B cell (primary cell): ENCODE measurements around the gene TEDC2. TPM values are rescaled to one million over a fixed set of nuclear protein-coding genes. Genes with fewer than 3 reads are reported as not detected.

Experiments used
- ATAC-seq: fragments of 200-7000 bp; cut with Tn5 transposase; one replicate; pipeline ENCODE4 v1.10.0; 2021; ENCODE audit warnings: low read depth, mild to moderate bottlenecking, moderate number of reproducible peaks, moderate library complexity
- CTCF ChIA-PET: fragments of 350-600 bp; sonication (Branson Sonifier 250); formaldehyde crosslinking; loops from one replicate; lab custom pipeline; 2021; ENCODE audit warnings: antibody characterized with exemption, inconsistent platforms; lab: Charles Lee
- POLR2A ChIA-PET: fragments of 350-600 bp; sonication (Branson Sonifier 250); formaldehyde crosslinking; loops from one replicate; lab custom pipeline; 2021; ENCODE audit warnings: antibody characterized with exemption; lab: Charles Lee
- DNase-seq: peaks from one replicate; pipeline ENCODE4 v3.0.0; 2013
- H2AFZ ChIP-seq: 2 replicates; pipeline ENCODE4 v1.6.1; 2012; ENCODE audit warnings: mild to moderate bottlenecking, low read depth, low read length; ENCODE audit not compliant: insufficient read depth, poor library complexity, severe bottlenecking
- H3K27ac ChIP-seq, 2 donors: 1 replicate in 1 of 2; 2 replicates in 1 of 2; pipeline ENCODE4 v1.5.1; 2012 to 2013; ENCODE audit warnings: low read length in 2 of 2, mild to moderate bottlenecking in 2 of 2, moderate library complexity in 1 of 2
- H3K27me3 ChIP-seq, 4 experiments: fragments of 200-600 bp in 1 of 4; sonication (generic) in 1 of 4; replicated peaks in 1 of 4; 1 replicate in 2 of 4; 2 replicates in 2 of 4; pipeline versions ENCODE4 v1.6.1 to v1.7.0; 2013 to 2016; ENCODE audit warnings: low read length in 3 of 4, mild to moderate bottlenecking in 2 of 4, mixed read lengths in 1 of 4, moderate library complexity in 1 of 4; ENCODE audit not compliant: insufficient read depth in 4 of 4, control insufficient read depth in 3 of 4; ENCODE audit errors: control extremely low read depth in 1 of 4
- H3K36me3 ChIP-seq, 2 experiments: replicated peaks in 1 of 2; 1 replicate in 1 of 2; 2 replicates in 1 of 2; pipeline versions ENCODE4 v1.6.1 to v1.7.1; 2013; ENCODE audit warnings: low read length in 1 of 2; ENCODE audit not compliant: insufficient read depth in 2 of 2, control insufficient read depth in 1 of 2; ENCODE audit errors: control extremely low read depth in 1 of 2, extremely low read depth in 1 of 2
- H3K4me1 ChIP-seq, 2 donors: fragments of 200-600 bp in 1 of 2; sonication (generic) in 1 of 2; 1 replicate in 1 of 2; 2 replicates in 1 of 2; pipeline versions ENCODE4 v1.5.1 to v1.6.1; 2013 to 2017; ENCODE audit warnings: low read length in 2 of 2; ENCODE audit not compliant: control insufficient read depth in 2 of 2, insufficient read depth in 2 of 2
- H3K4me2 ChIP-seq: replicated peaks from 2 replicates; pipeline ENCODE3; 2012; ENCODE audit warnings: mild to moderate bottlenecking, low read depth, low read length; ENCODE audit not compliant: poor library complexity, severe bottlenecking
- H3K4me3 ChIP-seq, 5 experiments: fragments of 200-600 bp in 1 of 5; sonication (generic) in 1 of 5; 1 replicate in 3 of 5; 2 replicates in 2 of 5; pipeline versions ENCODE4 v1.5.1 to v1.7.0; 2011 to 2016; ENCODE audit warnings: low read length in 4 of 5, mild to moderate bottlenecking in 4 of 5, low read depth in 2 of 5, control low read depth in 1 of 5, moderate library complexity in 1 of 5; ENCODE audit not compliant: insufficient read depth in 1 of 5; ENCODE audit errors: control extremely low read depth in 1 of 5, extremely low read depth in 1 of 5
- H3K79me2 ChIP-seq: fragments of 200-600 bp; sonication (generic); one replicate; pipeline ENCODE4 v1.6.0; 2016; ENCODE audit warnings: low read length; ENCODE audit not compliant: control insufficient read depth, insufficient read depth
- H3K9ac ChIP-seq: fragments of 200-600 bp; sonication (generic); 2 replicates; pipeline ENCODE4 v1.6.1; 2017; ENCODE audit warnings: mild to moderate bottlenecking, low read length, moderate library complexity
- H3K9me3 ChIP-seq, 3 donors: one replicate each; pipeline versions ENCODE4 v1.6.1 to v1.7.1; 2013; ENCODE audit warnings: low read length in 2 of 3; ENCODE audit not compliant: control insufficient read depth in 2 of 3, insufficient read depth in 1 of 3; ENCODE audit errors: control extremely low read depth in 1 of 3
- H4K20me1 ChIP-seq: 2 replicates; pipeline ENCODE4 v1.6.0; 2012; ENCODE audit warnings: mild to moderate bottlenecking, low read length; ENCODE audit not compliant: insufficient read depth, control insufficient read depth, poor library complexity, severe bottlenecking
- H3K27ac Mint-ChIP-seq: one replicate; pipeline ENCODE4 v1.8.0; 2021; ENCODE audit warnings: mixed read lengths
- H3K27me3 Mint-ChIP-seq: one replicate; pipeline ENCODE4 v1.8.0; 2021; ENCODE audit warnings: mixed read lengths
- H3K4me1 Mint-ChIP-seq: one replicate; pipeline ENCODE4 v1.8.0; 2021; ENCODE audit warnings: mixed read lengths
- H3K4me3 Mint-ChIP-seq: one replicate; pipeline ENCODE4 v1.8.0; 2021; ENCODE audit warnings: mixed read lengths
- H3K9me3 Mint-ChIP-seq: one replicate; pipeline ENCODE4 v1.8.0; 2022; ENCODE audit warnings: mixed read lengths; ENCODE audit not compliant: insufficient read depth
- CTCF ChIP-seq: fragments of 200-600 bp; IDR thresholded peaks from one replicate; pipeline ENCODE4 v1.8.0; 2022; ENCODE audit warnings: antibody characterized with exemption, mild to moderate bottlenecking
- EZH2 ChIP-seq: IDR thresholded peaks from 2 replicates; pipeline ENCODE4 v1.6.1; 2012; ENCODE audit warnings: borderline replicate concordance, low read depth, mild to moderate bottlenecking, moderate library complexity, low read length; ENCODE audit not compliant: insufficient read depth, poor library complexity, severe bottlenecking
- WGBS: methylation state at CpG from one replicate; pipeline ENCODE4 v1.1.5; 2013; ENCODE audit warnings: missing lambda C conversion rate; ENCODE audit not compliant: insufficient coverage; 5-methylcytosine and 5-hydroxymethylcytosine counted together
- intact Hi-C: fragments of 100-400 bp; cut with micrococcal nuclease; formaldehyde crosslinking; loops from one replicate; pipeline ENCODE4 v1.10.0; 2022
- polyA plus RNA-seq: library from polyadenylated mRNA; depleted of rRNA; stranded (reverse); fragments of >200 nt; gene quantifications from 2 replicates; pipeline ENCODE4 v1.2.3, GENCODE V29; 2012
- total RNA-seq, 2 donors: library from RNA; stranded (reverse); fragments of 120-200 nt in 1 of 2; gene quantifications; 1 replicate in 1 of 2; 2 replicates in 1 of 2; pipeline versions ENCODE4 v1.2.3 to v1.2.4, GENCODE V29; 2013 to 2022

Gene TEDC2
- total and polyA plus RNA-seq, 2 donors (not counting 1 experiment from before 2014, with no cell fraction given), result 1.1 to 2.9 TPM

- no peak overlapping the region for H3K9ac ChIP-seq
- no peaks in the 10 kb centered on the region for H3K27me3 ChIP-seq
- DNase-seq (no peak), ATAC-seq (no peak)
- H3K4me3 ChIP-seq, result no peak overlapping the region
- H3K4me2 ChIP-seq, result no peak overlapping the region
- peaks cover 16% of the 10 kb centered on the region for H3K4me1 Mint-ChIP-seq
- peaks cover 0 to 9% (median 0%) of the 10 kb centered on the region in 3 donors for H3K9me3 ChIP-seq
- TF ChIP-seq CTCF (no peak), EZH2 (no peak)
- H3K36me3 ChIP-seq, result peaks cover 0 to 18% of the 10 kb centered on the region in 2 experiments
- H3K27ac Mint-ChIP-seq, result no peak overlapping the region
- no peaks in the 10 kb centered on the region for H4K20me1 ChIP-seq
- ChIA-PET POLR2A (interaction anchor here (0.7 kb wide), 1 partner anchor 34 kb away, joined by 3 read pairs; no protein-coding TSS in a partner anchor), CTCF (no interaction called here)
- peaks cover 12 to 13% of the 10 kb centered on the region in 2 donors for H3K4me1 ChIP-seq
- H2AFZ ChIP-seq, result no peak overlapping the region
- no peaks in the 10 kb centered on the region for H3K9me3 Mint-ChIP-seq
- no peak overlapping the region for H3K27ac ChIP-seq
- H3K27me3 Mint-ChIP-seq, result no peaks in the 10 kb centered on the region
- peaks cover 10% of the 10 kb centered on the region for H3K79me2 ChIP-seq
- H3K4me3 Mint-ChIP-seq, result no peak overlapping the region
- intact Hi-C loops, result no loop called here
- 100% methylated on average over 8 of the region's 9 CpGs for WGBS
Measured at GRCh38 chr16:2436110-2436509, 23.8 kb upstream of the TEDC2 start.

- DNase-seq, result no peak
- POLR2A ChIA-PET, result interaction anchor here (0.6 to 0.7 kb wide), 2 partner anchors 10 to 13 kb away, joined by 4 to 8 read pairs; no protein-coding TSS in a partner anchor
- Histone ChIP-seq H3K4me1 (peaks cover 12 to 13% of the 10 kb centered on the region in 2 donors), H3K36me3 (peaks cover 0 to 17% of the 10 kb centered on the region in 2 experiments), H3K9me3 (peaks cover 0 to 9% (median 0%) of the 10 kb centered on the region in 3 donors), H3K79me2 (peaks cover 6% of the 10 kb centered on the region), H2AFZ (no peak overlapping the region), H3K27ac (no peak overlapping the region), H3K9ac (no peak overlapping the region), H3K27me3 (no peaks in the 10 kb centered on the region), H3K4me3 (no peak overlapping the region), H4K20me1 (no peaks in the 10 kb centered on the region), H3K4me2 (no peak overlapping the region)
- no peaks in the 10 kb centered on the region for H3K9me3 Mint-ChIP-seq
- H3K27ac Mint-ChIP-seq, result no peak overlapping the region
- H3K4me1 Mint-ChIP-seq, result peaks cover 16% of the 10 kb centered on the region
- ATAC-seq, result no peak
- intact Hi-C loops, result no loop called here
- H3K4me3 Mint-ChIP-seq, result no peak overlapping the region
- H3K27me3 Mint-ChIP-seq, result no peaks in the 10 kb centered on the region
- no peak for TF ChIP-seq EZH2
- no peak for TF ChIP-seq CTCF
- WGBS, result 97% methylated on average over 22 of the region's 24 CpGs
- CTCF ChIA-PET, result interaction anchor here (0.7 to 1.0 kb wide), 2 partner anchors 11 to 181 kb away, joined by 3 to 5 read pairs; no protein-coding TSS in a partner anchor
Measured at GRCh38 chr16:2437032-2437790, 22.7 kb upstream of the TEDC2 start.
